NB4 (cell line): ENCODE measurements around the gene NSMF.

ENCODE experiments used
- DNase-seq: peaks from one replicate; pipeline ENCODE4 v3.0.0; 2010; ENCODE audit warnings: low read depth
- H3K4me3 ChIP-seq: one replicate; pipeline ENCODE4 v1.5.1; 2011; ENCODE audit warnings: mild to moderate bottlenecking, low read depth, low read length, moderate library complexity
- MAX ChIP-seq: IDR thresholded peaks from 2 replicates; pipeline ENCODE4 v1.6.1; 2011; ENCODE audit warnings: low read depth, low read length
- MYC ChIP-seq: IDR thresholded peaks from 2 replicates; pipeline ENCODE4 v1.6.1; 2011; ENCODE audit warnings: low read depth, low read length
- POLR2A ChIP-seq: IDR thresholded peaks from 2 replicates; pipeline ENCODE4 v1.6.1; 2011; ENCODE audit warnings: mild to moderate bottlenecking; ENCODE audit not compliant: insufficient read length; ENCODE audit errors: extremely low read depth
- TF ChIP-seq, protein P1 (sequence below): IDR thresholded peaks from one replicate; pipeline ENCODE4 v1.5.1; 2012; ENCODE audit warnings: low read depth, low read length

The NSMF gene

DNA sequence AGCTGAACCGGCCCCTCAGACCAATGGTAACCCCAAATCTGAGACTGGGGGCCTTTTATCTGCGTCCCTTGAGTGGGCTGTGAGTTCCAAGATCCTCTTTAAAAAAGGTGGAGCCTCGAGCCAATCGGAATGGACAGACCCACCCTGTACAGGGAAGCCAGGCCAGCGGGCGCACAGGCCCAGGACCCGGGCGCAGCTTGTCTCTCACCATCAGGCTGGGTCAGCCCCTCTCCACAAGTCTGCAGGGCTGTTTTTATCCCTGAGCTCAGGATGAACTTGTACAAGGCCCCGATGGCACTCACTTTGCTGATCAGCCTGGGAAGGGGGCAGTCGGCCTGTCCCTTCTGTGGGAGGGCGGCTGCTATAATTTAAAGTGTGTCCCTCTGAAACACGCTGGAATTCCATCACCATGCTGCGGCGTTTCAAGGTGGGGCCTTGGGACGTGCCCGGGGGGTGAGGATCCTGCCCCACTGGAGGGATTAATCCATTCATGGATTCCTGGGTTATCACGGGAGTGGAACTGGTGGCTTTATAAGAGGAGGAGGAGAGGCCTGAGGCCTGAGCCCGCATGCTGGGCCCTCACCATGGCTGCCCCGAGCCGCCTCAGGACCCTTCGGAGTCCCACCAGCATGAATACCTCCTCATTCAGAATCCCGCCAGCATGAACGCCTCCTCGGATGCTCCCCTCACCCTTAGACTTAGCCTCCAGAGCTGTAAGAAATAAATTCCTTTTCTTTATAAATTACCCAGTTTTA, 50.3 kb downstream of the NSMF start:
- TF ChIP-seq, protein P1, sequence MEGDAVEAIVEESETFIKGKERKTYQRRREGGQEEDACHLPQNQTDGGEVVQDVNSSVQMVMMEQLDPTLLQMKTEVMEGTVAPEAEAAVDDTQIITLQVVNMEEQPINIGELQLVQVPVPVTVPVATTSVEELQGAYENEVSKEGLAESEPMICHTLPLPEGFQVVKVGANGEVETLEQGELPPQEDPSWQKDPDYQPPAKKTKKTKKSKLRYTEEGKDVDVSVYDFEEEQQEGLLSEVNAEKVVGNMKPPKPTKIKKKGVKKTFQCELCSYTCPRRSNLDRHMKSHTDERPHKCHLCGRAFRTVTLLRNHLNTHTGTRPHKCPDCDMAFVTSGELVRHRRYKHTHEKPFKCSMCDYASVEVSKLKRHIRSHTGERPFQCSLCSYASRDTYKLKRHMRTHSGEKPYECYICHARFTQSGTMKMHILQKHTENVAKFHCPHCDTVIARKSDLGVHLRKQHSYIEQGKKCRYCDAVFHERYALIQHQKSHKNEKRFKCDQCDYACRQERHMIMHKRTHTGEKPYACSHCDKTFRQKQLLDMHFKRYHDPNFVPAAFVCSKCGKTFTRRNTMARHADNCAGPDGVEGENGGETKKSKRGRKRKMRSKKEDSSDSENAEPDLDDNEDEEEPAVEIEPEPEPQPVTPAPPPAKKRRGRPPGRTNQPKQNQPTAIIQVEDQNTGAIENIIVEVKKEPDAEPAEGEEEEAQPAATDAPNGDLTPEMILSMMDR: no peak
- no peak for TF ChIP-seq MAX
- TF ChIP-seq MYC: no peak
- TF ChIP-seq POLR2A: no peak
- DNase-seq: no peak
- H3K4me3 ChIP-seq: no peak overlapping the region

GRCh38 chr9:137407590-137408300, 51.4 kb downstream of the NSMF start:
- no peak overlapping the region for H3K4me3 ChIP-seq
- peak; percentile 54 for DNase-seq
- no peak for TF ChIP-seq POLR2A
- TF ChIP-seq, protein P1: no peak

- TF ChIP-seq MYC (peak; percentile 58; the same call in 1 of the 2 replicates), MAX (peak; percentile 67), POLR2A (no peak)
- TF ChIP-seq, protein P1: peak; percentile 55
- no peak overlapping the region for H3K4me3 ChIP-seq
- peak; percentile 87 for DNase-seq
Observed at GRCh38 chr9:137406876-137407589, 52.1 kb downstream of the NSMF start.

GRCh38 chr9:137406085-137406760, 52.9 kb downstream of the NSMF start:
- no peak overlapping the region for H3K4me3 ChIP-seq
- no peak for DNase-seq
- no peak for TF ChIP-seq POLR2A
- no peak for TF ChIP-seq MYC
- TF ChIP-seq MAX: no peak

- DNase-seq: no peak
Observed at GRCh38 chr9:137405677-137406081, 53.5 kb downstream of the NSMF start.

More at GRCh38 chr9:137405677-137406081, 53.5 kb downstream of the NSMF start:
- no peak overlapping the region for H3K4me3 ChIP-seq
- TF ChIP-seq, protein P1: no peak
- TF ChIP-seq POLR2A (no peak), MYC (no peak), MAX (no peak)
